ENCODE data around the gene PASD1.
A peak's percentile ranks its signal among the peaks of the same experiment; 100 is the strongest.
"Not testable (repeated sequence)": the region's sequence is repeated elsewhere in the genome, so short reads cannot be mapped to it uniquely, and the experiment has no call there.

PASD1 gene

GRCh38 chrX:151564035-151564434 is 560 bp downstream of the PASD1 start:
- no peaks in the 10 kb centered on the region for H3K79me2 ChIP-seq (ENCODE audit: insufficient read depth, low read depth)
- no peak overlapping the region for H3K27ac ChIP-seq
- no peak overlapping the region for H3K9ac ChIP-seq
- H2AFZ ChIP-seq (ENCODE audit: low read depth) = no peak overlapping the region
- H4K20me1 ChIP-seq (ENCODE audit: insufficient read depth) = no peaks in the 10 kb centered on the region
- no peak for TF ChIP-seq CTCF (conservative IDR thresholded peaks at IDR 0.05; ENCODE audit: low read depth, low read length)
- no peaks in the 10 kb centered on the region for H3K4me1 ChIP-seq (ENCODE audit: low read depth, poor library complexity, severe bottlenecking)
- no peaks in the 10 kb centered on the region for H3K27me3 ChIP-seq (ENCODE audit: insufficient read depth, low read depth)
- no peaks in the 10 kb centered on the region for H3K36me3 ChIP-seq (ENCODE audit: insufficient read depth)
- no peak overlapping the region for H3K4me3 ChIP-seq (IDR thresholded peaks at IDR 0.05; ENCODE audit: insufficient read depth, low read depth, low read length)
- H3K4me2 ChIP-seq = no peak overlapping the region

GRCh38 chrX:151566872-151567271 is 3.4 kb downstream of the PASD1 start:
- not testable (repeated sequence) for H3K4me2 ChIP-seq; H3K9ac ChIP-seq; H3K4me1 ChIP-seq (ENCODE audit: low read depth, poor library complexity, severe bottlenecking); H3K4me3 ChIP-seq (IDR thresholded peaks at IDR 0.05; ENCODE audit: insufficient read depth, low read depth, low read length); H3K27me3 ChIP-seq (ENCODE audit: insufficient read depth, low read depth); H2AFZ ChIP-seq (ENCODE audit: low read depth); H3K27ac ChIP-seq; H3K79me2 ChIP-seq (ENCODE audit: insufficient read depth, low read depth); H4K20me1 ChIP-seq (ENCODE audit: insufficient read depth); H3K36me3 ChIP-seq (ENCODE audit: insufficient read depth)

- Histone ChIP-seq H3K4me1 (ENCODE audit: low read depth, poor library complexity, severe bottlenecking) (no peaks in the 10 kb centered on the region), H3K9ac (no peak overlapping the region), H3K79me2 (ENCODE audit: insufficient read depth, low read depth) (no peaks in the 10 kb centered on the region), H3K36me3 (ENCODE audit: insufficient read depth) (no peaks in the 10 kb centered on the region), H3K27ac (no peak overlapping the region), H2AFZ (ENCODE audit: low read depth) (no peak overlapping the region), H4K20me1 (ENCODE audit: insufficient read depth) (no peaks in the 10 kb centered on the region), H3K4me2 (no peak overlapping the region), H3K4me3 (IDR thresholded peaks at IDR 0.05; ENCODE audit: insufficient read depth, low read depth, low read length) (no peak overlapping the region), H3K27me3 (ENCODE audit: insufficient read depth, low read depth) (no peaks in the 10 kb centered on the region)
- TF ChIP-seq CTCF (conservative IDR thresholded peaks at IDR 0.05; ENCODE audit: low read depth, low read length) = no peak
Observed at GRCh38 chrX:151570561-151570960, 7.1 kb downstream of the PASD1 start.

GRCh38 chrX:151593384-151593783 is 29.9 kb downstream of the PASD1 start:
- not testable (repeated sequence) for H3K79me2 ChIP-seq (ENCODE audit: insufficient read depth, low read depth); H3K27me3 ChIP-seq (ENCODE audit: insufficient read depth, low read depth); H3K27ac ChIP-seq; H3K9ac ChIP-seq; H2AFZ ChIP-seq (ENCODE audit: low read depth); H3K4me3 ChIP-seq (IDR thresholded peaks at IDR 0.05; ENCODE audit: insufficient read depth, low read depth, low read length); H4K20me1 ChIP-seq (ENCODE audit: insufficient read depth); H3K4me2 ChIP-seq; H3K36me3 ChIP-seq (ENCODE audit: insufficient read depth)
- H3K4me1 ChIP-seq (ENCODE audit: low read depth, poor library complexity, severe bottlenecking) = peaks cover 16% of the 10 kb centered on the region

- Histone ChIP-seq H3K4me2 (peak overlapping the region; percentile 29; the same call in 1 of the 2 replicates), H2AFZ (ENCODE audit: low read depth) (peak overlapping the region; percentile 38; the same call in 1 of the 2 replicates), H3K36me3 (ENCODE audit: insufficient read depth) (no peaks in the 10 kb centered on the region), H3K4me3 (IDR thresholded peaks at IDR 0.05; ENCODE audit: insufficient read depth, low read depth, low read length) (no peak overlapping the region), H4K20me1 (ENCODE audit: insufficient read depth) (no peaks in the 10 kb centered on the region), H3K79me2 (ENCODE audit: insufficient read depth, low read depth) (no peaks in the 10 kb centered on the region), H3K27me3 (ENCODE audit: insufficient read depth, low read depth) (no peaks in the 10 kb centered on the region), H3K27ac (no peak overlapping the region), H3K4me1 (ENCODE audit: low read depth, poor library complexity, severe bottlenecking) (peaks cover 16% of the 10 kb centered on the region), H3K9ac (no peak overlapping the region)
- TF ChIP-seq CTCF (conservative IDR thresholded peaks at IDR 0.05; ENCODE audit: low read depth, low read length) = no peak
Observed at GRCh38 chrX:151596282-151596681, 32.8 kb downstream of the PASD1 start.

Measured in KMS-11 (cell line).